GM12878 (cell line): ENCODE measurements around the gene GRIK3. TPM values are rescaled to one million over a fixed set of nuclear protein-coding genes. Genes with fewer than 3 reads are reported as not detected.

Experiments used
- ATAC-seq: fragments of 200-7000 bp; cut with Tn5 transposase; 3 replicates; pipeline ENCODE4 v1.9.1; 2020; ENCODE audit warnings: mild to moderate bottlenecking, moderate library complexity
- BruUV-seq: library from RNA; stranded (reverse); fragments of 400-500 nt; replicated peaks from 2 replicates; lab custom pipeline; 2021; lab: Mats Ljungman, UMichigan
- CTCF ChIA-PET: fragments of 300-600 bp; sonication (Branson Sonifier 250); formaldehyde crosslinking; extraction: SDS; loops from one replicate; lab custom pipeline; 2021; ENCODE audit warnings: inconsistent platforms; lab: Yijun Ruan, JAX
- POLR2A ChIA-PET: fragments of 350-600 bp; formaldehyde crosslinking; extraction: SDS; loops from one replicate; lab custom pipeline; 2021; ENCODE audit warnings: inconsistent platforms; lab: Charles Lee
- RAD21 ChIA-PET: fragments of 300-600 bp; sonication (Branson Sonifier 250); formaldehyde crosslinking; loops from one replicate; lab custom pipeline; 2023; ENCODE audit warnings: antibody characterized with exemption; ENCODE audit not compliant: unreplicated experiment; lab: Charles Lee
- SMC1A ChIA-PET: fragments of 300-600 bp; sonication (Branson Sonifier 250); formaldehyde crosslinking; loops from one replicate; lab custom pipeline; 2023; ENCODE audit not compliant: unreplicated experiment, uncharacterized antibody; lab: Charles Lee
- DNase-seq: peaks from one replicate; pipeline ENCODE4 v3.0.0-alpha.2; 2011; ENCODE audit warnings: low read depth, low spot score
- FAIRE-seq: peaks from 3 replicates; lab custom pipeline; 2011; peaks lifted over from hg19 to GRCh38; lab: Jason Lieb, UNC
- H2AFZ ChIP-seq: 2 replicates; pipeline ENCODE4 v1.6.0; 2011; ENCODE audit warnings: low read depth, low read length, control low read depth; ENCODE audit not compliant: control insufficient read depth
- H3K27ac ChIP-seq: 2 replicates; pipeline ENCODE4 v1.5.1; 2011; ENCODE audit warnings: control low read depth; ENCODE audit not compliant: control insufficient read depth, insufficient read depth
- H3K27me3 ChIP-seq, 2 experiments: replicated peaks in 1 of 2; 2 replicates each; pipeline versions ENCODE4 v1.6.0 to v1.6.1; 2011; ENCODE audit warnings: low read length in 1 of 2; ENCODE audit not compliant: control insufficient read depth in 2 of 2, insufficient read depth in 2 of 2
- H3K36me3 ChIP-seq, 2 experiments: 2 replicates each; pipeline ENCODE4 v1.5.1; 2011; ENCODE audit warnings: low read length in 1 of 2; ENCODE audit not compliant: control insufficient read depth in 2 of 2, insufficient read depth in 2 of 2
- H3K4me1 ChIP-seq: 2 replicates; pipeline ENCODE4 v1.6.1; 2011; ENCODE audit warnings: mild to moderate bottlenecking, low read length, moderate library complexity, mixed read lengths; ENCODE audit not compliant: control insufficient read depth, insufficient read depth
- H3K4me2 ChIP-seq: 2 replicates; pipeline ENCODE4 v1.6.0; 2011; ENCODE audit warnings: control low read depth; ENCODE audit not compliant: control insufficient read depth, insufficient read depth
- H3K4me3 ChIP-seq: fragments of 200-600 bp; sonication (generic); 2 replicates; pipeline ENCODE4 v1.5.1; 2016
- H3K79me2 ChIP-seq: 2 replicates; pipeline ENCODE4 v1.6.0; 2011; ENCODE audit warnings: low read length; ENCODE audit not compliant: control insufficient read depth, insufficient read depth
- H3K9ac ChIP-seq: 2 replicates; pipeline ENCODE4 v1.8.0; 2011; ENCODE audit warnings: low read length, control low read depth, mixed read lengths; ENCODE audit not compliant: control insufficient read depth, insufficient read depth
- H3K9me3 ChIP-seq: replicated peaks from 3 replicates; pipeline ENCODE4 v1.5.1; 2011; ENCODE audit warnings: mild to moderate bottlenecking, low read length; ENCODE audit not compliant: control insufficient read depth, insufficient read depth
- H4K20me1 ChIP-seq: 2 replicates; pipeline ENCODE4 v1.6.0; 2011; ENCODE audit not compliant: control insufficient read depth, insufficient read depth
- CHD1 ChIP-seq: IDR thresholded peaks from 2 replicates; pipeline ENCODE4 v1.6.1; 2012; ENCODE audit warnings: low read depth, low read length, improper control_type of control experiment
- FOXK2 ChIP-seq: fragments of 450-650 bp; IDR thresholded peaks from 2 replicates; pipeline ENCODE4 v1.6.1; 2017; ENCODE audit warnings: mild to moderate bottlenecking, moderate library complexity
- GABPA ChIP-seq: IDR thresholded peaks from 2 replicates; pipeline ENCODE4 v1.6.1; 2014; ENCODE audit warnings: antibody characterized with exemption, low read depth, mild to moderate bottlenecking, inconsistent platforms
- GATAD2B ChIP-seq: fragments of 450-650 bp; conservative IDR thresholded peaks from 2 replicates; pipeline ENCODE4 v1.6.1; 2017; ENCODE audit warnings: low read depth, mild to moderate bottlenecking, moderate library complexity
- NFYA ChIP-seq: IDR thresholded peaks from 2 replicates; pipeline ENCODE4 v1.6.1; 2011; ENCODE audit warnings: low read depth, mild to moderate bottlenecking, low read length, improper control_type of control experiment, borderline replicate concordance
- SMAD1 ChIP-seq: fragments of 450-650 bp; IDR thresholded peaks from 2 replicates; pipeline ENCODE4 v1.6.1; 2018; ENCODE audit warnings: mild to moderate bottlenecking, low read depth; ENCODE audit not compliant: partially characterized antibody
- TAF1 ChIP-seq: IDR thresholded peaks from 2 replicates; pipeline ENCODE4 v1.6.1; 2011; ENCODE audit warnings: mild to moderate bottlenecking, low read depth, low read length, borderline replicate concordance
- TARDBP ChIP-seq: IDR thresholded peaks from 2 replicates; pipeline ENCODE4 v1.6.1; 2016; ENCODE audit warnings: borderline replicate concordance
- WRNIP1 ChIP-seq: IDR thresholded peaks from 2 replicates; pipeline ENCODE4 v1.6.1; 2011; ENCODE audit warnings: low read depth, low read length, improper control_type of control experiment, borderline replicate concordance
- ZSCAN29 ChIP-seq: fragments of 450-650 bp; IDR thresholded peaks from 2 replicates; pipeline ENCODE4 v1.6.1; 2017; ENCODE audit warnings: mild to moderate bottlenecking, moderate library complexity
- WGBS: methylation state at CpG from one replicate; pipeline ENCODE4 v1.1.6; 2016; ENCODE audit warnings: low lambda C conversion rate; ENCODE audit not compliant: insufficient replicate concordance, insufficient coverage; ENCODE audit errors: missing lambda C conversion rate; 5-methylcytosine and 5-hydroxymethylcytosine counted together
- in situ Hi-C: fragments of 300-500 bp; cut with MboI; formaldehyde crosslinking; loops from 9 replicates; pipeline ENCODE4 v1.14.3; 2018; ENCODE audit warnings: mixed read lengths
- intact Hi-C: fragments of 100-400 bp; cut with micrococcal nuclease; formaldehyde crosslinking; loops from one replicate; pipeline ENCODE4 v1.14.2; 2022; ENCODE audit not compliant: unreplicated experiment
- polyA plus RNA-seq, 11 experiments: library from polyadenylated mRNA; depleted of rRNA in 4 of 11; unstranded in 6 of 11; stranded (reverse) in 5 of 11; fragments of >200 nt; fragmentation: Nextera tagmentation in 4 of 11; fragmentation: Illumina TruSeq in 1 of 11; extraction: Ambion mirVana in 4 of 11; extraction: Trizol in 1 of 11; gene quantifications; 1 replicate in 1 of 11; 2 replicates in 10 of 11; pipeline versions ENCODE4 v1.2.1 to v1.2.3, GENCODE V29; 2011 to 2016; ENCODE audit warnings: inconsistent platforms in 2 of 11, missing spikeins in 2 of 11, low read depth in 1 of 11
- total RNA-seq, 4 experiments: library from RNA; depleted of rRNA in 3 of 4; stranded (reverse); fragments of >200 nt in 3 of 4; fragmentation: Illumina TruSeq in 1 of 4; extraction: Trizol in 1 of 4; gene quantifications; 2 replicates each; pipeline versions ENCODE4 v1.2.1 to v1.2.3, GENCODE V29; 2013 to 2021
- TF ChIP-seq, protein P1 (sequence below): fragments of 450-650 bp; conservative IDR thresholded peaks from 2 replicates; pipeline ENCODE4 v1.6.1; 2017; ENCODE audit warnings: mild to moderate bottlenecking, moderate library complexity
- TF ChIP-seq, protein P2 (sequence below): IDR thresholded peaks from 2 replicates; pipeline ENCODE4 v1.6.1; 2012; ENCODE audit warnings: improper control_type of control experiment, low read depth, low read length; ENCODE audit not compliant: insufficient replicate concordance
- TF ChIP-seq, protein P3 (sequence below): fragments of 450-650 bp; IDR thresholded peaks from 2 replicates; pipeline ENCODE4 v1.6.1; 2014; ENCODE audit warnings: mild to moderate bottlenecking
- TF ChIP-seq, protein P4 (sequence below): fragments of 450-650 bp; IDR thresholded peaks from 2 replicates; pipeline ENCODE4 v1.6.1; 2017; ENCODE audit warnings: mild to moderate bottlenecking

GRIK3 gene
- total and polyA plus RNA-seq, 10 of the 15 experiments (the other 5 are each of a cell fraction or from before 2014, with no cell fraction given): not detected

DNA sequence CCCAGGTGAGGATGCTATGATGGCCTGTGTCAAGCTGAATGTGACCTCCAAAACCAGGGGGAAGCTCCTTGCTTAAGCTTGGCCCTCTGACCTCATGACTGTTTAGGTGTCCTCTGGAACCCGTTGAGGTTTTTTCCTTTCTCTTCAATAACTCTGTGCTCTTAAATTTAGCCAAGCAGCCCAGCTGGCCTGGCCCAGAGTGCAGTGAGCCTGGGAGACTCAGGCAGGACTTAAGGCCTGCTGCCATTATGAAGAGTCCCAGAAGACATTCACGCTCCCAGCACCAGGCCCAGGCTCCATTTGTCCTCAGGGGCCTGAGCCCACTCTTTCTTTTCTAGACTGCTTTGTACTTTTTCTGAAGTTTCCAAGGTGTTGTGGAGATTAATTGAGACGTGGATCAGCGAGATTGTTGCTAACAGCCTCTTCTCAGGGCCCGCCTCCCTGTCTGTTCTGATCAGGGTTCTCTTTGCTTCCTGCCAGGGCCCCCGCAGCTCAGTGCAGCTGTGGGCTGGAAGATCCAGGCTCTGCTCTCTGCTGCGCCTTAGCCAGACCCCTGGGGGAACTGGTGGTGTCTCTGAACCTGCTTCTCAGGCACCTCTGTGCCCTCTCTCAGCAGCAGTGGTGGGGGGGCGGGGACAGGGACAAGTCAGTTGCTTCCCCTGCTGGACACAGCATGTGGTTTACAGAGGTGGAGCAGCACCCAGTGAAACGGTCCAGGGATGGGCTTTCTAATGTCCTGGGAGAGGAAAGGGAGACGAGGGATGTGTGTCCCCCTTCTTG lies 124.2 kb downstream of the GRIK3 start:
- no peaks in the 10 kb centered on the region for H3K27me3 ChIP-seq
- FAIRE-seq (no peak), ATAC-seq (peak; percentile 45), DNase-seq (no peak)
- ChIA-PET POLR2A (no interaction called here), SMC1A (no interaction called here), RAD21 (no interaction called here), CTCF (no interaction called here)
- 8% methylated on average over 10 of the region's 10 CpGs for WGBS
- H3K4me2 ChIP-seq: no peak overlapping the region
- H3K27ac ChIP-seq: no peak overlapping the region
- intact Hi-C loops (no loop called here), in situ Hi-C loops (no loop called here)
- H3K9me3 ChIP-seq: no peaks in the 10 kb centered on the region; the same call in 2 of the 3 replicates
- no peak overlapping the region for H2AFZ ChIP-seq
- no peaks in the 10 kb centered on the region for H4K20me1 ChIP-seq
- BruUV-seq: no TSS peak
- H3K79me2 ChIP-seq: no peaks in the 10 kb centered on the region
- no peaks in the 10 kb centered on the region for H3K36me3 ChIP-seq
- H3K9ac ChIP-seq: no peak overlapping the region
- peaks cover 5% of the 10 kb centered on the region; the same call in 1 of the 2 replicates for H3K4me1 ChIP-seq
- H3K4me3 ChIP-seq: no peak overlapping the region
- TF ChIP-seq CHD1 (no peak), SMAD1 (no peak), GATAD2B (no peak), NFYA (no peak), TARDBP (no peak), GABPA (no peak), WRNIP1 (no peak), FOXK2 (no peak), TAF1 (no peak), ZSCAN29 (no peak)
- TF ChIP-seq, protein P1, sequence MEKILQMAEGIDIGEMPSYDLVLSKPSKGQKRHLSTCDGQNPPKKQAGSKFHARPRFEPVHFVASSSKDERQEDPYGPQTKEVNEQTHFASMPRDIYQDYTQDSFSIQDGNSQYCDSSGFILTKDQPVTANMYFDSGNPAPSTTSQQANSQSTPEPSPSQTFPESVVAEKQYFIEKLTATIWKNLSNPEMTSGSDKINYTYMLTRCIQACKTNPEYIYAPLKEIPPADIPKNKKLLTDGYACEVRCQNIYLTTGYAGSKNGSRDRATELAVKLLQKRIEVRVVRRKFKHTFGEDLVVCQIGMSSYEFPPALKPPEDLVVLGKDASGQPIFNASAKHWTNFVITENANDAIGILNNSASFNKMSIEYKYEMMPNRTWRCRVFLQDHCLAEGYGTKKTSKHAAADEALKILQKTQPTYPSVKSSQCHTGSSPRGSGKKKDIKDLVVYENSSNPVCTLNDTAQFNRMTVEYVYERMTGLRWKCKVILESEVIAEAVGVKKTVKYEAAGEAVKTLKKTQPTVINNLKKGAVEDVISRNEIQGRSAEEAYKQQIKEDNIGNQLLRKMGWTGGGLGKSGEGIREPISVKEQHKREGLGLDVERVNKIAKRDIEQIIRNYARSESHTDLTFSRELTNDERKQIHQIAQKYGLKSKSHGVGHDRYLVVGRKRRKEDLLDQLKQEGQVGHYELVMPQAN: no peak
- TF ChIP-seq, protein P2, sequence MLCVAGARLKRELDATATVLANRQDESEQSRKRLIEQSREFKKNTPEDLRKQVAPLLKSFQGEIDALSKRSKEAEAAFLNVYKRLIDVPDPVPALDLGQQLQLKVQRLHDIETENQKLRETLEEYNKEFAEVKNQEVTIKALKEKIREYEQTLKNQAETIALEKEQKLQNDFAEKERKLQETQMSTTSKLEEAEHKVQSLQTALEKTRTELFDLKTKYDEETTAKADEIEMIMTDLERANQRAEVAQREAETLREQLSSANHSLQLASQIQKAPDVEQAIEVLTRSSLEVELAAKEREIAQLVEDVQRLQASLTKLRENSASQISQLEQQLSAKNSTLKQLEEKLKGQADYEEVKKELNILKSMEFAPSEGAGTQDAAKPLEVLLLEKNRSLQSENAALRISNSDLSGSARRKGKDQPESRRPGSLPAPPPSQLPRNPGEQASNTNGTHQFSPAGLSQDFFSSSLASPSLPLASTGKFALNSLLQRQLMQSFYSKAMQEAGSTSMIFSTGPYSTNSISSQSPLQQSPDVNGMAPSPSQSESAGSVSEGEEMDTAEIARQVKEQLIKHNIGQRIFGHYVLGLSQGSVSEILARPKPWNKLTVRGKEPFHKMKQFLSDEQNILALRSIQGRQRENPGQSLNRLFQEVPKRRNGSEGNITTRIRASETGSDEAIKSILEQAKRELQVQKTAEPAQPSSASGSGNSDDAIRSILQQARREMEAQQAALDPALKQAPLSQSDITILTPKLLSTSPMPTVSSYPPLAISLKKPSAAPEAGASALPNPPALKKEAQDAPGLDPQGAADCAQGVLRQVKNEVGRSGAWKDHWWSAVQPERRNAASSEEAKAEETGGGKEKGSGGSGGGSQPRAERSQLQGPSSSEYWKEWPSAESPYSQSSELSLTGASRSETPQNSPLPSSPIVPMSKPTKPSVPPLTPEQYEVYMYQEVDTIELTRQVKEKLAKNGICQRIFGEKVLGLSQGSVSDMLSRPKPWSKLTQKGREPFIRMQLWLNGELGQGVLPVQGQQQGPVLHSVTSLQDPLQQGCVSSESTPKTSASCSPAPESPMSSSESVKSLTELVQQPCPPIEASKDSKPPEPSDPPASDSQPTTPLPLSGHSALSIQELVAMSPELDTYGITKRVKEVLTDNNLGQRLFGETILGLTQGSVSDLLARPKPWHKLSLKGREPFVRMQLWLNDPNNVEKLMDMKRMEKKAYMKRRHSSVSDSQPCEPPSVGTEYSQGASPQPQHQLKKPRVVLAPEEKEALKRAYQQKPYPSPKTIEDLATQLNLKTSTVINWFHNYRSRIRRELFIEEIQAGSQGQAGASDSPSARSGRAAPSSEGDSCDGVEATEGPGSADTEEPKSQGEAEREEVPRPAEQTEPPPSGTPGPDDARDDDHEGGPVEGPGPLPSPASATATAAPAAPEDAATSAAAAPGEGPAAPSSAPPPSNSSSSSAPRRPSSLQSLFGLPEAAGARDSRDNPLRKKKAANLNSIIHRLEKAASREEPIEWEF: no peak
- TF ChIP-seq, protein P3, sequence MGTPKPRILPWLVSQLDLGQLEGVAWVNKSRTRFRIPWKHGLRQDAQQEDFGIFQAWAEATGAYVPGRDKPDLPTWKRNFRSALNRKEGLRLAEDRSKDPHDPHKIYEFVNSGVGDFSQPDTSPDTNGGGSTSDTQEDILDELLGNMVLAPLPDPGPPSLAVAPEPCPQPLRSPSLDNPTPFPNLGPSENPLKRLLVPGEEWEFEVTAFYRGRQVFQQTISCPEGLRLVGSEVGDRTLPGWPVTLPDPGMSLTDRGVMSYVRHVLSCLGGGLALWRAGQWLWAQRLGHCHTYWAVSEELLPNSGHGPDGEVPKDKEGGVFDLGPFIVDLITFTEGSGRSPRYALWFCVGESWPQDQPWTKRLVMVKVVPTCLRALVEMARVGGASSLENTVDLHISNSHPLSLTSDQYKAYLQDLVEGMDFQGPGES: no peak
- TF ChIP-seq, protein P4, sequence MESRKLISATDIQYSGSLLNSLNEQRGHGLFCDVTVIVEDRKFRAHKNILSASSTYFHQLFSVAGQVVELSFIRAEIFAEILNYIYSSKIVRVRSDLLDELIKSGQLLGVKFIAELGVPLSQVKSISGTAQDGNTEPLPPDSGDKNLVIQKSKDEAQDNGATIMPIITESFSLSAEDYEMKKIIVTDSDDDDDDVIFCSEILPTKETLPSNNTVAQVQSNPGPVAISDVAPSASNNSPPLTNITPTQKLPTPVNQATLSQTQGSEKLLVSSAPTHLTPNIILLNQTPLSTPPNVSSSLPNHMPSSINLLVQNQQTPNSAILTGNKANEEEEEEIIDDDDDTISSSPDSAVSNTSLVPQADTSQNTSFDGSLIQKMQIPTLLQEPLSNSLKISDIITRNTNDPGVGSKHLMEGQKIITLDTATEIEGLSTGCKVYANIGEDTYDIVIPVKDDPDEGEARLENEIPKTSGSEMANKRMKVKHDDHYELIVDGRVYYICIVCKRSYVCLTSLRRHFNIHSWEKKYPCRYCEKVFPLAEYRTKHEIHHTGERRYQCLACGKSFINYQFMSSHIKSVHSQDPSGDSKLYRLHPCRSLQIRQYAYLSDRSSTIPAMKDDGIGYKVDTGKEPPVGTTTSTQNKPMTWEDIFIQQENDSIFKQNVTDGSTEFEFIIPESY: no peak
